GM19452 (cell line): ENCODE data around the gene CELF4.

ENCODE experiments used
- ATAC-seq: cut with Tn5 transposase; IDR thresholded peaks from one replicate; pipeline ENCODE4 v1.9.1; 2021; ENCODE audit not compliant: unreplicated experiment

CELF4 gene

GRCh38 chr18:37574113-37574512 is 8.5 kb upstream of the CELF4 start:
- ATAC-seq = no peak

GRCh38 chr18:37572736-37573135 is 7.1 kb upstream of the CELF4 start:
- ATAC-seq = no peak

- no peak for ATAC-seq
These were observed 5.7 kb upstream of the CELF4 start for GRCh38 chr18:37571266-37571665.

GRCh38 chr18:37570336-37570930 is 4.8 kb upstream of the CELF4 start:
- ATAC-seq = no peak

DNA sequence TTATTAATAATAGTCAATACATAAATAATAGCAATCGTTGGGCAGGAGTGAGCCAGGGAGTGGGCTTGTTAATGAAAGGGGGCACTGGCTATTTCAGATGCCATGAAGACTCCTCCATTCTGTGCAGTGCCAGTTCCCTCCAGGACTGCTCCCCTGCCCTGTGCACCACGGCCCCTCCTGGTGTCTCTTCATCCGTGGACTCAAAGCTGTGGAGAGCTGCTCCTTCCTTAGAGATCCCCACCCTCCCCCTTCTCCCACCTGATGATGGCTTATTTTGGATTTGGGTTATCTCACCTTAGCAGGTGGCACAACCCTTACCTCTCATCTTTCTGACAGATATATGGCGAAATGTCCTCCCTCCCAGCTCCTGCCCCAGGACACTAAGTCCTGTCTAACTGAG is 3.1 kb upstream of the CELF4 start:
- no peak for ATAC-seq

- no peak for ATAC-seq
These were observed 2.4 kb upstream of the CELF4 start for GRCh38 chr18:37567994-37568359.

DNA sequence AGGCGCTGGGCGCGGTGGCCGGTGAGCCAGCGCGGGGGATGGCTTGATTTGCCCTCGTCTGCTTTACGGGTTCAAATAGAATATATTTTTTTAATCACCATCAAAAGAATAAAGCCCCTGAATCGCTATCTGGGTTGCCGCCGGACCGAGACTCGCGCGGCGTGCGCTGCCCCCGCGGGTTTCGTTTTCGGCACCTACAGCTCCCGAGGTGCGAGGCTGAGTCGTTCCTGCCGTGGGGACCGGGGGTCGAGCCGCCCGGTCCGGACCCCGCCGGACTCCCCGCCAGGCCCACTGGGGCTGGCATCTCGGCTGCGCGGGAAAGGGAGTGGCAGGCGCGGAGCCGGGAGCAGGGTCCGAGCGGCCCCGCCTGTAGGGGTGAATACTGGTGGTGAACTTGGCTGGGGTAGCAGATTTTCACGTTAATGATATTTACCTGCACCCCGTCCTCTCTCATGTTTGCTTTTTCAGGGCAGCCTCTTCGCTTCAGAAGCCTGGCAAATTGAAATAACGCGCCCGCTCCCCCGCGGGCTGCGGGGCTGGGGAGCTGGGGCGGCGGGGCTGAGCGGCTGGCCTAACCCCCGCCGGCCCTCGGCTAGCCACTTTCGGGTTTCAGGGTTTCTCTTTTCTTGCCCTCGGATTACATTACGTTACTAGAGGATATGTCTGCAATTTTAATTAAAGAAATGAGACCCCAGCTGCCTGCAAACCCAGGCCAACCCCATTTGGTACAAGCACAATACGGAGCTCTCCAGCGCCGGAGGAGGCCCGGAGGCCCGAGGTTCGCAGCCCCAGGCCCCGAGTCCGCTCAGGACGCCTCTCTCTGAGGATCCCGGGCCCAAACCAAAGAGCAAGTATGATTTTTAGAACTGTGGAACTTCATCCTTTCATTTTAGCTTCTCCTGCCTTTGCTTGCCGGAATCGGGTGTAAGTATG is 1.7 kb upstream of the CELF4 start:
- ATAC-seq = no peak

- ATAC-seq = no peak
These were observed 972 bp upstream of the CELF4 start for GRCh38 chr18:37566479-37567060.

DNA sequence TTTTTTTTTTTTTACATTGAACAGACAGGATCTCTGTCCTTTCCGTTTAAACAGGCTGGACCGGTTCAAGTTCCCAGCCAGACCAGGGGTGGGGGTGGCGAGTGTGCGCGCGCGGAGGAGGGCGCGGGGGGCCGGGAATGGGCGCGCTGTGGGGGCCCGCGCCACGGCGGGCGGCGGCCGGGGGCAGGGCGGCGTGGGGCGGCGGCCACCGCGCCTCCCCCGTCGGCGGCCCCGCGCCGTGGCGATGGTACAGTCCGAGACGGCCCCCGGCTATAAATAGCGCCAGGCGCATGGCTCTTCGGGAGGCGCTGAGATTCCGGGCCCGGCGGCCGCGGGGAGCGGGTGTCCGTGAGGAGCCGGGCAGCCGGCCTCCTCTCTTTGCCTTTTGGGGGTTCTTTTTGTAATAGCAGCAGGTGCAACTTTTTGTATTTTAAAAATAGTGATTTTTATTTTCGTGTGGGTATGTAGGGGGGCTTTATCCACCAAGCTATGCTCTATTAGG is 430 bp upstream of the CELF4 start:
- ATAC-seq = no peak

DNA sequence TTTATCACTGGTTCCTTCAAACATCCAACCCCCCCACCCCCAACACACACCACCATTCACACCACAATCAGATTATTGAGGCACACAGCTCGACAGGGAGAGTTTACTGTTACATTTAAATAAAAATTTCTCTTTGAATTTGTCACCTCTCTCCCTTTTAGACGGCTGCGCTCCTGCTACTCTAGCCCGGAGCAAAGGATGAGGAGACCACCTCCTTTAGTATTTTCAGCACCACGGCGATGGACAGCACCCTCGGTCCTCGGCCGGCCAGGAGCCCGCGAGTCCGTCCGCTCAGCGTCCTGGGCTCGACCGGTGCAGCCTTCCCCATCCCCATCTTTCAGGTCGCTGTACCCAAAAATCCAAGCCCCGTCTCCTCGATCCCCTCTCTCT is 892 bp downstream of the CELF4 start:
- ATAC-seq = no peak

GRCh38 chr18:37563931-37564392 is 1.6 kb downstream of the CELF4 start:
- ATAC-seq = no peak

- no peak for ATAC-seq
These were observed 3.6 kb downstream of the CELF4 start for GRCh38 chr18:37561986-37562385.

- no peak for ATAC-seq
These were observed 5.6 kb downstream of the CELF4 start for GRCh38 chr18:37560003-37560402.

DNA sequence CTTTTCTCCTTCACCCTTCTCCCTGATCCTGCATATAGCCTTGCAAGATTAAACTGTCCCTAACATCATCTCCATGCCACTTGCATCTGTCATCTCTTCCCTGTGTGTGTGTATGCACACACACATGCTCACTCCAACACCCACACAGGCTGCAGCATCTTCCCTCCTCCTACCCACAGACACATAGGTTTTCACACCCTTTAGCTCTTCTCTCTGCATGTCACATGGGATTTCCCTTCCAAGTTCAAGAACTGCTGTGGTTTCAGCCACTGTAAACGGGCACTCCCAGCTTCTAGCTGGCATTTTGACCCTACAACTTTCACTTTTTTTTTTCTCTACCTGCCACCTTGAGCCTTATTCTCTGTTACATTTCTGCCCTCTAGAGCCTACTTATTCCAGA is 6.4 kb downstream of the CELF4 start:
- no peak for ATAC-seq

GRCh38 chr18:37554399-37554787 is 11.2 kb downstream of the CELF4 start:
- no peak for ATAC-seq

DNA sequence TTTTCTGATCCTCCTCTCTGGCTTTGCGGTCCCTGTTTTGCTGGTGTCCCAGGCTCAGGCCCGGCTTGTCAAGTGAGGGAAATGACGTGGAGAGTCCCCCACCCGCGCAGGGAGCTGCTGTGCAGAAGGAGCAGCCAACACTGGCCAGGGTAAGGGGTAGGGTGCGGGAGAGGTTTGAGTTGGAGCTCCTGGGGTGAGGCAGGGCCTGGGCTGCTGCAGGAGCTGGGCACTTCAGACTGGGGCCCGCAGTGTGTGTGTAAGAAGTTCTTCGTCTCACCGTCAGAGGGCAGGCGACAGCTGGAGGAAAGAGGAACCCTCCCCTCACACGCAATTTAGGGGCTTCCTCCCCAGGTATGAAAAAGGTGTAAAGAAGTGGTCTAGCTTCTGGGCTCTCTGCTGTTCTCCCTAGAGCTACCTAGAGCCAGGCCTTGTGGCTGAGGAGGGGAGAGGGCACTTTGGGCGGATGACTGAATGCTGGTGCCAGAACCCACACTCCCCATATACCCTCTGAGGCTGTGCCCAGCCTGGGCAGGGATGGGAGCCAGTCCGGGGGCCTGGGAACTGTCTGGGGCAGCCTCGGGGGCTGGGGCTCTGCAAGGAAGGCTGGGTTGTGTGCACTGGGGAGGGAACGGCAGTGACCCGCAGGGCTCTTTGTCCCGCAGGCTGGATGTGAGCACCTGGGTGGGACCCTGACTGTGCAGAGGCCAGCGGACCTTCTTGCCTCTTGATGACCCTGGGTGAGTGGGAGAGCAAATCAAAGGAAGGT is 11.8 kb downstream of the CELF4 start:
- no peak for ATAC-seq

DNA sequence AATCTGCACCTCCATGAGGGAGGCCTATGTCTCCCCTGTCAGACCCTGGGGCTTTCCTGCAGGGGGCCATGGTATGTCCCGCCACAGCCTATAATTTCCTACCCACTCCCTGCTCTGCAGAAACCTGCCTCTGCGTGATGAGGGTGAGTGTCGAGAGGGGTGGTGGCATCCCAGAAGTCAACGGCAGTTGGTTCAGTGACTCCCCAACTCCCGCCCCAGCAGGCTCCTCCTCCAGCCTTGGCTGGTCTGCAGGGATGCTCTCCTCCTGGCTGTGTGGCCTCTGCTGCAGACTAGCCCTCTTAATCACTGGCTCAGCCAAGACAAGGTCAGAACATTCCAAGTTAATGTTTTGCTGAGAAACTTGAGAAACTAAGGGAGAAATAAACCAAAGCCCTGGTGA is 13.3 kb downstream of the CELF4 start:
- no peak for ATAC-seq

DNA sequence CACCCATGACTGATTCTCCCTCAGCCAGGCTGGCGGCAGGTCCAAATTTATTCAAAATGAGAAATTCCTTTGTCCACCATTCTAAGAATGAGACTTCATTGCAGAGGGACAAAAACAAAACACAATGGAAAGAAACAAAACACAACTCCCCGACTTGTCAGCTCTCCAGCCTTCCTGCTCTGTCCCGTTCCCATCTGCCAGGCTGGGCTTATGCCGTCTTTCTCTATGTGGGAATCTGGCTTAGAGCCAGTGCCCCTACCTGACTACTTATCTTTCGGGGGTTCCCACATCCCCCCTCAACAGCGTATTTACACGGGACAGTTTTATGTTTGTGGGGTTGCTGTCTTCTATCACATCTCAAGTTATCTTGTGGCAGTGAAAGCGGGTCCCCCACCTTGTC is 13.8 kb downstream of the CELF4 start:
- ATAC-seq = no peak

DNA sequence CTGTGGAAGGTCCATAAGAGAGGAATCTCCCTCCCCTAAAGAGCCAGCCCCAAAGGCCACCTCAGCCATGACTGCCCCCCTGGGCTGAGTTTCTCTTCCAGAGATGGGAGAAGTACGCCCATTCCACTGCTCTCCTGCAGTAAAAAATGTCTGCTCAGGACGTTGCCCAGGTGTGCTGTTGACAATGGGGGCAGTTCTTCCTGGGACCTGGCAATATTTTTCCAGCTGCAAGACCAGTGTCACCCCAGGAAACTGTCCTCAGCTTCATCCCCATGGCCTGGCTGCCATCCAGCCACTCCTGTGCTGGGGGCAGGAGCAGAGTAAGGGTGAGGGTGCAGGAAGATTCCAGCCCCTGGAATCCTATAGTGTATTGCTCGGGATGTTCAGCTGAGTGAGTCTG is 14.3 kb downstream of the CELF4 start:
- ATAC-seq = no peak

- no peak for ATAC-seq
These were observed 15.3 kb downstream of the CELF4 start for GRCh38 chr18:37550118-37550875.
